SHP77 treated with DMSO at 0.1 percent for 48 hours (cell line): ENCODE data around the gene ABCC3.

ENCODE experiments used
- DNase-seq: peaks from one replicate; lab custom pipeline; 2025; lab: John Stamatoyannopoulos, UW

ABCC3 gene

GRCh38 chr17:50684612-50685333 lies 50.1 kb downstream of the ABCC3 start:
- peak; percentile 23 for DNase-seq

- DNase-seq, result no peak
These were observed 50.6 kb downstream of the ABCC3 start for GRCh38 chr17:50685334-50685665.

DNA sequence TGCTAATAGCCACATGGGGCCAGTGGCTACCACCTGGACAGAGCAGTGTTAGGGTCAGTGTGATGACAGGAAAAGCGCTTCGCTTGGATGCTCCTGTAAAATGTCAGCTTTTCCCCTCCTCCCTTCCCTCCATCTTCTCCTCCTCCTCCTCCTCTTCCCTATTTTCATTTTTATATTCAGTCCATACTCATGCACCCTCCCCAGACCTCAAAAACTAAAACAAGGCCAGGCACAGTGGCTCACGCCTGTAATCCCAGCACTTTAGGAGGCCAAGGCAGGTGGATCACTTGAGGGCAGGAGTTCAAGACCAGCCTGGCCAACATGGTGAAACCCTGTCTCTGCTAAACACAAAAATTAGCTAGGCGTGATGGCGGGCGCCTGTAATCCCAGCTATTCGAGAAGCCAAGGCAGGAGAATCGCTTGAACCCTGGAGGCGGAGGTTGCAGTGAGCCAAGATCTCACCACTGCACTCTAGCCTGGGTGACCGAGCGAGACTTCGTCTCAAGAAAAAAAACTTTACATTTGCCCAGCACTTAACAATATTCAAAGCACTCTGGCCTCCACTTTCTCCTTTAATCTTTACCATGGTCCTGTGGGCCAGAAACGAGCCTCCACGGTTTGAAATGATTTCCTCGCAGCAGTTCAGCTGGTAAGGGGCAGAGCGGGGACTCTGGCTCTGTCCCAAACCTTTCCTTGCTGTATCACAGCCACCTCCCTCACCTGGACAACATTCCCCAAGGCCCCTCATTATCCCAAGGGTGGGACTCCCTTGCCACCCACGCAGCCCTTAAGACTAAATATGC lies 51.2 kb downstream of the ABCC3 start:
- no peak for DNase-seq

DNA sequence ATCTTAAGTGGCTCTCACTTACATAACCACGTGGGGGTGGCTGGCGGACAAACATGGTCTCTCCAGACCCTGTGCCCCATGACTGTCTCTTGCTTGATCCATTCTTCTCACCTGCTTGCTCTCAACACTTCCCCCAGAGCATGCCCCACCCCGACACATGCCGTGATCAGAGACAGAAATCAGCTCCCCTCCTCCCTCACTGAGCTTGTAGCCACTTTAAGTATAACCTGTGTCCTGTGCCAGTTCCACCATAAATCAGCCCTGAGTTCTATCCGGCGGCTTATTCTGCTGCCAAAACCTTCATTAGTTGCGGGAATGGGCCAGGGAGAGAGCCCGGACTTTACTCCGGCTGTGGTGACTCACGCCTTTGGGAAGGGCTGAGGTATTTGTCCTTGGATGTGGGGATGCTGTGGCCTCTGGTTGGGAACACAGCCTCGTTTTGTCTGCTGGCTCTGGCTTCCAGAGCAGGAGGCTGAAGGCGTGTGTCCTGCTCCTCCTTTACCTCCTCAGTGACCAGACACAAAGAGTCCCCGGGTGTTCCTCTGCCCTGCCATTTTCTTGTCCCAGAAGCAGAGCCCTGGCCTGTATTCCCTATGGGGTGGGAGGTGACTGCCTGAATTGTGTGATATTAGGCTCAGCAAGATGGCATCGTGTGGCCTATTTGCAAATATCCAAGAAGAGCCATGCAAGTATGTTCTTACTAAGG lies 52.0 kb downstream of the ABCC3 start:
- DNase-seq, result no peak

DNA sequence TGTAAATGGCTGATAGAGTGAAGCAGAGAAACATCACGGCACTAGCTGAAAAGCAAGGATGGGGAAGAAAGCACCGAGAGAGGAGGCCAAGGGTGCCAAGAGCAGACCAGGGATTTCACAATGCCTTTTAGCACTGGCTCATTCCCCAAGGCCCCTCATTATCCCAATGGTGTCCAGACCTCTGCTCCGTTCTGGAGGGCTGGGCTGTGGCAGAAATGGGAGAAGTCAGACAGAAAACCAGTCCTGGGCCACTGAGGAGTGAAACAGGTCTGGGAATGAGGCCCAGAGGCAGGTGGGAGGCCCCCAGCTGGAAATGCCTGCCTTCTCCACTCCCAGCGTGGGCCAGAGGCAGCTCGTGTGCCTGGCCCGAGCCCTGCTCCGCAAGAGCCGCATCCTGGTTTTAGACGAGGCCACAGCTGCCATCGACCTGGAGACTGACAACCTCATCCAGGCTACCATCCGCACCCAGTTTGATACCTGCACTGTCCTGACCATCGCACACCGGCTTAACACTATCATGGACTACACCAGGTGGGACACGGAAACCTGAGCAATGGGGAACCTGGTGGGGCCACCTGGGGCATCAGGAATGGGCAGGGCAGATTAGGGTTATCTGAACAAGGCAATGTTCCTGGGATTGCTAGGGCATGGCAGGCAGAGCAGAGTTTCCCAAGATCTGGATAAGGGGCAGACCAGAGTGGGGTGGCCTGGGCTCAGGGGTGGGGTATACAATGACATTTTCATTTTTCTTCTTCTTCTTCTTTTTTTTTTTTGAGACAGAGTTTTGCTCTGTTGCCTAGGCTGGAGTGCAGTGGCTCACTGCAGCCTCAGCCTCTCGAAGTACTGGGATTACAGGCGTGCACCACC lies 52.8 kb downstream of the ABCC3 start:
- DNase-seq, result no peak

GRCh38 chr17:50688245-50688644 lies 53.6 kb downstream of the ABCC3 start:
- DNase-seq, result no peak

- DNase-seq, result no peak
These were observed 54.6 kb downstream of the ABCC3 start for GRCh38 chr17:50689251-50689650.

DNA sequence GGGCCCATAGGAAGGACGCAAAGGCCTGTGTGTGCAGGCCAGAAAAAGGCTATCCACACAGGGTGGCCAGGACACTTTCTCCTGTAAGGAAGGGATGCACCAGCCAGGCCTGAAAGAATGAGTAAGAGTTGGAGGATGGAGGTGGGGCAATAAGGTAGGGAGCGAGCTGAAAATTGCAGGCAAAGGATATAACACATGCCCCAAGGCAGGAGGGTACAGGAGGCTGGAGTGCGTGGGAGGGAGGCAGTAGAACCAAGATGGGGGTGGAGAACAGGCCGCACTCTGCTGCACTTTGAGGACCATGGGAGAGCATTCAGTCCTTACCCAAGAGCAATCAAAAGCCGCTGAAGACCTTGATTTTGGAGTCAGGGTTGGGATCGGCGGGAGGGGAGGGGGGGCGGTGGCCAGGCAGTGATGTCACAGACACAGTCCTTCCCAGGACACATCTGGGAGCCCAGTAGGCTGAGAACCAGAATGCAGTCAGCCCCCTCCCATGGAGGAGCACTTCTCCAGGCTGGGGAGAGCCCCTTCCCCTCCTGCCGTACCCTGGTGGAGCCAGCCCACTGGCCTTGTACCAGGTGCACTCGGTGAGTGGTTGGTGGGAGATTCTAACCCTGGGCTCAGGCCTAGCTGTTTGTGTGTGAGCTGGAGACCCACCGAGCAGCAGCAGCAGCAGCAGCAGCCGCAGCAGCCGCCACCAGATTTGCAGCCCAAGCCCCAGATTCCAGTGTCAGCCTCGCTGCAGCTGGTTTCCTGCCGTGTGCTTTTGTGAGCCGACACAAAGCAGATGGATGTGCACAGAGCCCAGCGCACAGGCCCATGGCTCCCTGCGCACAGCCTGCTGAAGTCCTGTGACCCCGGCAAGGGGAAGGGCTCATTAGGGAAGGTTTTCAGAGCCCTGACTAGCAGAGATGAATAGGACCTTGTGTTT lies 55.5 kb downstream of the ABCC3 start:
- no peak for DNase-seq

DNA sequence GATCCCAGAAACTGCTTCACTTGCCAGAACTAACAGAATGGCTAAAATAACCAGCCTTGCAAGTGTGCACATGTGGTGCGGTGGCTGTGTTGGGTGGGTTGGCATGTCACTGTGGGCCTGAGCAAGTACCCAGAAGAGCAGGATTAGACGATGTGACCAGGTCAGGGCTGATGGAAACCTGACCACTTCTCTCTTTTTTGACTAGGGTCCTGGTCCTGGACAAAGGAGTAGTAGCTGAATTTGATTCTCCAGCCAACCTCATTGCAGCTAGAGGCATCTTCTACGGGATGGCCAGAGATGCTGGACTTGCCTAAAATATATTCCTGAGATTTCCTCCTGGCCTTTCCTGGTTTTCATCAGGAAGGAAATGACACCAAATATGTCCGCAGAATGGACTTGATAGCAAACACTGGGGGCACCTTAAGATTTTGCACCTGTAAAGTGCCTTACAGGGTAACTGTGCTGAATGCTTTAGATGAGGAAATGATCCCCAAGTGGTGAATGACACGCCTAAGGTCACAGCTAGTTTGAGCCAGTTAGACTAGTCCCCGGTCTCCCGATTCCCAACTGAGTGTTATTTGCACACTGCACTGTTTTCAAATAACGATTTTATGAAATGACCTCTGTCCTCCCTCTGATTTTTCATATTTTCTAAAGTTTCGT lies 56.3 kb downstream of the ABCC3 start:
- no peak for DNase-seq

DNA sequence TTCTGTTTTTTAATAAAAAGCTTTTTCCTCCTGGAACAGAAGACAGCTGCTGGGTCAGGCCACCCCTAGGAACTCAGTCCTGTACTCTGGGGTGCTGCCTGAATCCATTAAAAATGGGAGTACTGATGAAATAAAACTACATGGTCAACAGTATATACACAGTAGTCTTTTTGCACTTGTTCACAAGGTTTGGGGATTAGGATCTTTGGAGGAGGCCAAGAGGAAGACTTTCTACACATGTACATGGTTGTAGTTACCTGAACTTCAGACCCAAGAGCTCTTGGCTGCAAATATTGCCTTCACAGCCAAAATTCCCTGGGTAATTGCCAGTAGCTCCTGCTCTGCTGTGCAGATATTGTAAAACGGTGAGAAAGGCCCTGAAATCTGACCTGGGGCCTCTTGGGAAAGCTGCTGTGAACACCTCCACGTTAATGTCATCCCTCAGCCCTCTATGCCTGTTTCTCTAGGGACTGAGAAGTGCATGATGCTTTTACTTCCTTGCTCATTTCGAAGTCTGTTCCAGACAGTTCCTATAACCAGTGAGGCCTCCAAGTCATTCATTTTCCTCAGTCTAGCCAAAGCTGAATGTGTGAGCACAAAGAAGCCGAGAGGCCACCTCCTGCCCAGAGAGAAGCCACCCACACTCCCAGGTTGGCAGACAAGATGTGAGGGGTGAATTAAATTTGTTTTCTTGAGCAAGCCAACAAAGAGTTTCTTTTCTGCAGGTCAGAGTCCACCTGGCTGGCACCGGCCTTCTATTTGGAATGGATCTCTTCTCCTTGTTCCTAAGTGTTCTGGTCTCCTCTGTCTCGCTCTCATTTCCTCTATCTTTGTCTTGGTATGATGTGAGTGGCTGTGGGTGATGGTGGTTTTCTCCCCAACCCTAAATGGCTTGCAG lies 57.1 kb downstream of the ABCC3 start:
- no peak for DNase-seq

DNA sequence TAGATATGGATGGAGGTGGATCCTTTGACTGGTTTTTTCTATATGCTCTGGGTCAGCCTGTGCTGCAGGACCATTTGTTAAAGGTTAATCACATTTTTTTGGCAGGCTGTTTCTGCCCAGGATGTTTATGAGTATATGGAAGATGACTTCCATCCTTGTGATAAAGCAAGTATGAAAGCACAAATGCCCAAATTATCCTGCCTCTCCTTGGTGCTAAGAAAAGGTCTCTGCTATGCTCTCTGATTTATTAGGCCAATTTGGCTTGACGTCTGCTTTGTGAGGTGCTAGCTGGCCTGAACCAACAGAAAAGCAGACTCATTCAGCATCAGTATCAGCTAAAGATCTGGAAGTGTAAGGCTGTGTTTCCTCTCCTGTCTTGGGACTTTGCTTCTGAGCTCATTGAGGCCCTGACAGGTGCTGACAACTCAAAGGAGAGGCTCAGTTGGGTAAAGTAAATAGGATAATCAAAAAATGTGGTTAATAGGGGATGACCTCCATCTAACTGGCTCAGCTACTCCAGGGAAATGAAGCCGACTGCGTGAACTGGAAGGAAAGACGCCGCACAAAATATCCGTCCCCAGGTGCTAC lies 57.9 kb downstream of the ABCC3 start:
- no peak for DNase-seq

- DNase-seq, result no peak
These were observed 58.5 kb downstream of the ABCC3 start for GRCh38 chr17:50693036-50693682.

DNA sequence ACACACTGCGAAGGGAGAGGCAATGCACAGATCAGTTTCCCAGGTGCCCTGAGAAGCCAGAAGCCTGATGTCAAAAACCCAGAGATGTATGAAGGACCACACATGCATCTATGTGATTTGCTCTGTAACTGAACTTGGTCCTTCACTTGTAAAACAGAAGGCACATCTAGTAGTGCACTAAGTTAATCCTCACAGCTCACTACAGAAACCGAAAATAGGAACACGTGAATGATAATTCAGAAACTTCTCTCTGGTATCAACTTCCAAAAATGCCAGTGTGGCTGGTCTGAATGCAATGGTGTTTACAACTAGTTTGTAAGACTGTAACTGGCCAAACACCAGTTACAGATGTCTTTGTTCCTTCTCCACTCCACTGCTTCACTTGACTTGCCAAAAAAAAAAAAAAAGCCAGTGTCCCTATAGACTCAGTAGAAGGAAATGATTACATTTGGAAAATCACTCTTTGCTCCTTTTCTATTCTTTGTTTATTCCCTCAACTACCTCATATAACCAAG lies 61.7 kb downstream of the ABCC3 start:
- no peak for DNase-seq

GRCh38 chr17:50697062-50697461 lies 62.4 kb downstream of the ABCC3 start:
- DNase-seq, result no peak

DNA sequence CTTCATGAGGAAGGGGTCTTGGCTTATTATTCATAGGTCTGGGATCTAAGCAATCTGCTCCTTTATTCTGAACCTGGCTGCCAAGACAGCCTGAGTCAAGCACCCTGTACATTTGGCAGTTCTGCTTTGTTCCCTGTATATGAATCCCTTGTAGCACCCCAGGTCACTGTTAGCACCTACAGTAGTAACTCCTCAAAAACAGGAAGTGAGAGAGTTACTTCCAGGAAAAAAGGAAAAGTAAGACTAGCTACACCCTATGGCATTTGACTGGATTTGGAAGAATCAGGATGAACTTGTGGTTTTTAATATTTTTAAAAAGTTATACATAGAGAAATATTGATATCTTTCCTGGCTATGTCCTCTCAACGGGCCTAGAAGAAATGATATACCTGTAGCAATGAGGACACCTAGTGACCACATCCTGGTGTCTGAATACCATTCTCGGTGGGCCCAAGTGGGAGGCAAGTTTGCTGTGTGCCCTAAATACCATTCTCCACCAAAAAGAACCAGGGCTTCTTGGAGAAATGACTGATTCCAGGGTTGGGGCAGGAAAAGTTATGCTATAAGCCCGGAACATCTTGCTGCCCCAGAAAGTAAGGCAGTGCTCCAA lies 63.1 kb downstream of the ABCC3 start:
- no peak for DNase-seq

DNA sequence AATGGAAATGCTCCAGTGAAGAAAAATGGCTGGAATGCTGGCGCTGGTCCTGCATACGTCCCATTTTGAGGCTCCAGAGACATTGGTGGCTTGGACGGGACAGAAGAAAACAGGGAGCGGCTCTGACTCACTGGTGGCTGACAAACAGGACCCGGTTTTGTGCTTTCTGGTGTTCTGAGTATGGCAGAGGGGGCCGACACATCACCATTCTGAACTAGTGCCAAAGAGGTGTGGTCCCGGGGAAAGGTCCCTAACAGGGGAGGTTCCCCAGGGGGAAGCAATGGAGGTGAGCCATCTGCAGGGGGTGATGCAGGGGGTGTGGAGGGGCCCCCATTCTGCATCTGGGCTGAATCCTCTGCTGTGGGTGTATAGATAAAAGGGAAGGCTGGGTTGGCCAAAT lies 64.7 kb downstream of the ABCC3 start:
- DNase-seq, result no peak

DNA sequence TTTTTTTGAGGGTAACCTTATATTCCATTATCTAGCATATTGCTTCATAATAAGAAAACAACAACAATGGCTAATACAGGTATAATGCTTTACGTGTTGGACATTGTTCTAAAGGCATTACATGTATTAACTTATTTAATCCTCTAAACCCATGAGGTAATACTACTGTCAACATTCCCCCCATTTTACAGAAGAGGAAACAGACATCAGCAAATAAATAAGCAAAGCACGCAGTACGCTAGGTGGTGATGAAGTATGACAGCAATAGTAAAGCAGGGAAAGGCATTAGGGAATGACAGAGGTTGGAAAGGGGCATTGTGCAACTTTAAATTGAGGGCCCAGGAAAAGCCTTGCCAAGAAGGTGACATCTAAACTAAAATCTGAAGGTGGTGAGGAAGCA lies 68.5 kb downstream of the ABCC3 start:
- DNase-seq, result no peak
